HG03520 (cell line): ENCODE measurements around the gene RPAP2.
A peak's percentile ranks its signal among the peaks of the same experiment; 100 is the strongest.
"Not testable (repeated sequence)": the region's sequence is repeated elsewhere in the genome, so short reads cannot be mapped to it uniquely, and the experiment has no call there.

Source experiments
- ATAC-seq: cut with Tn5 transposase; IDR thresholded peaks from one replicate; pipeline ENCODE4 v1.9.1; 2021; ENCODE audit warnings: mild to moderate bottlenecking, moderate library complexity; ENCODE audit not compliant: unreplicated experiment

RPAP2 gene

GRCh38 chr1:92374223-92374622, 75.4 kb downstream of the RPAP2 start:
- no peak for ATAC-seq

- ATAC-seq, result no peak
These were observed 77.5 kb downstream of the RPAP2 start for GRCh38 chr1:92376345-92376744.

GRCh38 chr1:92377991-92378390, 79.1 kb downstream of the RPAP2 start:
- not testable (repeated sequence) for ATAC-seq

GRCh38 chr1:92380867-92381266, 82.0 kb downstream of the RPAP2 start:
- no peak for ATAC-seq

GRCh38 chr1:92393966-92394365, 95.1 kb downstream of the RPAP2 start:
- ATAC-seq, result not testable (repeated sequence)

GRCh38 chr1:92398519-92398918, 99.7 kb downstream of the RPAP2 start:
- no peak for ATAC-seq

- ATAC-seq, result peak; percentile 79
These were observed 100.2 kb downstream of the RPAP2 start for GRCh38 chr1:92399076-92399475.

GRCh38 chr1:92404661-92405060, 105.8 kb downstream of the RPAP2 start:
- ATAC-seq, result no peak

- no peak for ATAC-seq
These were observed 110.0 kb downstream of the RPAP2 start for GRCh38 chr1:92408825-92409224.

GRCh38 chr1:92409946-92410549, 111.2 kb downstream of the RPAP2 start:
- no peak for ATAC-seq

GRCh38 chr1:92410706-92411105, 111.8 kb downstream of the RPAP2 start:
- ATAC-seq, result no peak

- ATAC-seq, result no peak
These were observed 112.7 kb downstream of the RPAP2 start for GRCh38 chr1:92411511-92411910.

GRCh38 chr1:92419642-92420041, 120.8 kb downstream of the RPAP2 start:
- ATAC-seq, result no peak

- no peak for ATAC-seq
These were observed 125.5 kb downstream of the RPAP2 start for GRCh38 chr1:92424381-92424780.

GRCh38 chr1:92425617-92426016, 126.8 kb downstream of the RPAP2 start:
- ATAC-seq, result no peak

- ATAC-seq, result no peak
These were observed 131.2 kb downstream of the RPAP2 start for GRCh38 chr1:92430030-92430429.

GRCh38 chr1:92434572-92434971, 135.7 kb downstream of the RPAP2 start:
- not testable (repeated sequence) for ATAC-seq

GRCh38 chr1:92439291-92439690, 140.4 kb downstream of the RPAP2 start:
- ATAC-seq, result no peak

- ATAC-seq, result no peak
These were observed 142.4 kb downstream of the RPAP2 start for GRCh38 chr1:92441316-92441696.

- no peak for ATAC-seq
These were observed 143.0 kb downstream of the RPAP2 start for GRCh38 chr1:92441697-92442342.

- ATAC-seq, result no peak
These were observed 143.5 kb downstream of the RPAP2 start for GRCh38 chr1:92442351-92442750.

- no peak for ATAC-seq
These were observed 145.0 kb downstream of the RPAP2 start for GRCh38 chr1:92443893-92444292.

GRCh38 chr1:92444351-92444750, 145.5 kb downstream of the RPAP2 start:
- ATAC-seq, result no peak
